T-helper 1 cell (primary cell): ENCODE measurements around the gene PLOD2.
"Not testable (repeated sequence)": the region's sequence is repeated elsewhere in the genome, so short reads cannot be mapped to it uniquely, and the experiment has no call there.

ENCODE experiments used
- DNase-seq, 5 donors: peaks; one replicate each; pipeline ENCODE4 v3.0.0-alpha.2; 2012 to 2020

The PLOD2 gene

GRCh38 chr3:146136647-146137046 lies 24.3 kb downstream of the PLOD2 start:
- no peak for DNase-seq

GRCh38 chr3:146134348-146135117 lies 26.5 kb downstream of the PLOD2 start:
- DNase-seq = no peak

- no peak for DNase-seq
These were observed 27.5 kb downstream of the PLOD2 start for GRCh38 chr3:146133441-146133840.

- DNase-seq = no peak
These were observed 29.2 kb downstream of the PLOD2 start for GRCh38 chr3:146131616-146132410.

GRCh38 chr3:146130881-146131371 lies 30.1 kb downstream of the PLOD2 start:
- DNase-seq = no peak

- DNase-seq = no peak
These were observed 31.2 kb downstream of the PLOD2 start for GRCh38 chr3:146129750-146130149.

- DNase-seq = no peak
These were observed 32.0 kb downstream of the PLOD2 start for GRCh38 chr3:146128939-146129338.

GRCh38 chr3:146128179-146128578 lies 32.8 kb downstream of the PLOD2 start:
- no peak for DNase-seq

GRCh38 chr3:146125951-146126350 lies 35.0 kb downstream of the PLOD2 start:
- no peak for DNase-seq

- DNase-seq = no peak
These were observed 36.7 kb downstream of the PLOD2 start for GRCh38 chr3:146124126-146124801.

- no peak for DNase-seq
These were observed 43.3 kb downstream of the PLOD2 start for GRCh38 chr3:146117406-146118285.

GRCh38 chr3:146115619-146116018 lies 45.4 kb downstream of the PLOD2 start:
- DNase-seq = no peak

- DNase-seq = not testable (repeated sequence)
These were observed 47.2 kb downstream of the PLOD2 start for GRCh38 chr3:146113804-146114203.

GRCh38 chr3:146111337-146111736 lies 49.6 kb downstream of the PLOD2 start:
- no peak for DNase-seq

GRCh38 chr3:146110161-146110560 lies 50.8 kb downstream of the PLOD2 start:
- no peak for DNase-seq

GRCh38 chr3:146106986-146107385 lies 54.0 kb downstream of the PLOD2 start:
- no peak for DNase-seq

- no peak for DNase-seq
These were observed 56.9 kb downstream of the PLOD2 start for GRCh38 chr3:146104068-146104467.

- DNase-seq = no peak
These were observed 58.1 kb downstream of the PLOD2 start for GRCh38 chr3:146102885-146103284.

- DNase-seq = no peak
These were observed 59.4 kb downstream of the PLOD2 start for GRCh38 chr3:146101538-146101937.

- no peak for DNase-seq
These were observed 60.0 kb downstream of the PLOD2 start for GRCh38 chr3:146100825-146101444.

GRCh38 chr3:146100180-146100579 lies 60.8 kb downstream of the PLOD2 start:
- DNase-seq = no peak

GRCh38 chr3:146099316-146099715 lies 61.7 kb downstream of the PLOD2 start:
- DNase-seq = no peak
